Cardiac atrium fibroblast (primary cell): ENCODE results near the gene TUBE1. TPM values are rescaled to one million over a fixed set of nuclear protein-coding genes. Genes with fewer than 3 reads are reported as not detected.

Experiments
- total RNA-seq: library from RNA; depleted of rRNA; stranded (reverse); fragments of >200 nt; gene quantifications from 2 replicates; pipeline ENCODE4 v1.2.3, GENCODE V29; 2015

Gene TUBE1, protein sequence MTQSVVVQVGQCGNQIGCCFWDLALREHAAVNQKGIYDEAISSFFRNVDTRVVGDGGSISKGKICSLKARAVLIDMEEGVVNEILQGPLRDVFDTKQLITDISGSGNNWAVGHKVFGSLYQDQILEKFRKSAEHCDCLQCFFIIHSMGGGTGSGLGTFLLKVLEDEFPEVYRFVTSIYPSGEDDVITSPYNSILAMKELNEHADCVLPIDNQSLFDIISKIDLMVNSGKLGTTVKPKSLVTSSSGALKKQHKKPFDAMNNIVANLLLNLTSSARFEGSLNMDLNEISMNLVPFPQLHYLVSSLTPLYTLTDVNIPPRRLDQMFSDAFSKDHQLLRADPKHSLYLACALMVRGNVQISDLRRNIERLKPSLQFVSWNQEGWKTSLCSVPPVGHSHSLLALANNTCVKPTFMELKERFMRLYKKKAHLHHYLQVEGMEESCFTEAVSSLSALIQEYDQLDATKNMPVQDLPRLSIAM
- total RNA-seq, result 15.7 and 20.6 TPM in 2 replicates

DNA sequence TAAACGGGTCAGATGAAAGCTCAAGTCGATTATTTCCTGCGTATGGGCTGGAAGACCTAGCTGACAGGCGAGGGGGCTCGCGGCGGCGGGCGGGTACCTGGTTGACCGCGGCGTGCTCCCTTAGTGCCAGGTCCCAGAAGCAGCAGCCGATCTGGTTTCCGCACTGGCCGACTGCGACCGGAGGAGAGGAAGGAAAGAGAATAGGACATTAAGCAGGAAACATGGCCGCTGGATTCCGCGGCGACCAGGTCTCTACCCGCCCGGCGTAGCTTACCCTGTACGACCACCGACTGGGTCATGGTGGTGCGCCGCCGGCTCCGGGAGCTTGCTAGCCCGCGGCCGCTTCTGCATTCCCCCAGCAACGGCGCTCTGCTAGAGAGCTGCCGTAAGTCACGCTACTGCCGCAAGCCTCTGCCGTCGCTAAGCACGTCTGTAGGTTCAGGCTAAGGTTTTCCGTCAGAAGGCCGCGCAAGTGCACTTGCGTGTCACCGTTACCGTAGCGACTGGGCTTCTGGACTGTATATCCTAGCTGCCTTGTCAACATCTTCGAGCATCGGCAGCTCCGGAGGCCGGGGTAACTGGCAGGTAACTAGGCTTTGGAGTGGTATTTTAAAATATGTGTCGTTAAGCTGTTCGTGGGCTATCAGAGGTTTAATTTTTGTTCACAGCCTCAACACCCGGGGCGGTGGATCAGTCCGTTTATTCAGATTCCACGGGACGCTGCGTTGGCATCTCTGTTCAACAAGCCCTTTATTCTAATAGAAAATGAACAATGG, at the start of gene TUBE1, which contains the start of gene FAM229B:
TSS of gene TUBE1 (minus strand) at position 347 of the 776 bp plus-strand sequence. CDS start at position 299, 48 bp downstream.
TSS of gene FAM229B (plus strand) at position 456 of the 776 bp plus-strand sequence. CDS start 11,693 bp downstream, outside the sequence.

DNA sequence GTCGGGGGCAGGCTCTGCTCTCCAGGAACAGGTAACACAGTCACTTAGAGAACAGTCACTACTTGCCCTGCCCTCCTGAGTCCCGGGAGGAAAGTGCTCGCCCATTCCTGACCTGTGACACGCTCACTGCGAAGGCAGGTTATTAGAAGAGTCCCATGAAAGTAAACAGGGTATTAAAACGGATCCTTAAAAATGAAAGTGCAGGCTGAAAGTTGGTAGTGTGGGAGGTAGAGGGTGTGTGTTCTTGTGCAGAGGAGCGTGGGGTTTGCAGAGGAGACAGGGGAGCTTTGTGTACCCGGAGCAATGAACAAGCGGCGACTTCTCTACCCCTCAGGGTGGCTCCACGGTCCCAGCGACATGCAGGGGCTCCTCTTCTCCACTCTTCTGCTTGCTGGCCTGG, 33.3 kb downstream of the TUBE1 start, which contains the start of gene CCN6:
TSS of gene CCN6 (plus strand) at position 104 of the 400 bp plus-strand sequence. CDS start at position 358, 254 bp downstream.

Other genes starting within 250 kb of the TUBE1 start
- 81.2 and 102 TPM in 2 replicates for gene FYN, start 214.0 kb downstream of the TUBE1 start, total RNA-seq
- 0.16 TPM in 1 of 2 replicates, not detected in the other for gene CCN6, start 33.4 kb downstream of the TUBE1 start, total RNA-seq
- gene FAM229B, start 109 bp upstream of the TUBE1 start, total RNA-seq, result 4.9 and 18.8 TPM in 2 replicates
- 172 and 211 TPM in 2 replicates for gene LAMA4, start 167.1 kb upstream of the TUBE1 start, total RNA-seq